Measurements from ENCODE around the gene SNX24. TPM values are rescaled to one million over a fixed set of nuclear protein-coding genes. Genes with fewer than 3 reads are reported as not detected.
"Not testable (repeated sequence)": the region's sequence is repeated elsewhere in the genome, so short reads cannot be mapped to it uniquely, and the experiment has no call there.

The SNX24 gene
- total and polyA plus RNA-seq, 4 donors, result 6.3 to 10.1 (median 9.1) TPM

DNA sequence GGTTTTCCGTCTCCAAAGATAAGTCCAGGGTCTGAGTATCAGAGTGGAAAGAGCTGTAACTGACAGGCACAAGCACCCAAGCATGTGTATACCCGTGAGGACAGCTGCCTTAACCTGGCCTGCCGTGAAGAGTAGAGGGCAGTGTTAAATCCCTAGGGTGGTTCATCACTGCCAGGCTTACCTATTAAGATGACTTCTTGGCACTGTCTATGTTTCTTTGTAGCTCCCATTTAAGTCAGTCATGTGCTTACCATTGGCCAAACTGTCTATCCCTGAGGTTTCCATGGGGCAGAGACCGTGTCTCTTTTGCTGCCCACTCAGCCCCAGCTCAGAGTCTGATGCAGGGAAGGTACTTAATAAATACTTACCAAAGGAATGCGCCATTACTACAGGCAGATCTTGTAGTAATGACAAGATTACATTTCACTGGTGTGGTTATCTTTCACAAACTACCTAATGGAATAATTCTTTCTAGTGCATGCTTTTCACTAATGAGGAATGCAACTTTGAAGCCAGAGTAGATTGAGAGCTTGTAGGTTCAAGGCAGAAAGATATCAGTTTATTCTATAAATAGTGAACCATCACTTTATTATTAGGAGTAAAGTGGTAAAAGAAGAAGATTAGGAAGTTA is 64.2 kb downstream of the SNX24 start:
- H3K27ac ChIP-seq (ENCODE audit: low read depth in 1 of 2, low read length in 2 of 2), result no peak overlapping the region
- no peak for DNase-seq (ENCODE audit: low spot score)
- H3K4me3 ChIP-seq (ENCODE audit: low read depth in 1 of 3, low read length in 3 of 3), result no peak overlapping the region
- no peaks in the 10 kb centered on the region for H3K27me3 ChIP-seq (ENCODE audit: control insufficient read depth in 4 of 4, insufficient read depth in 4 of 4, low read length in 3 of 4)
- no peaks in the 10 kb centered on the region for H3K4me1 ChIP-seq (ENCODE audit: control insufficient read depth in 4 of 4, insufficient read depth in 4 of 4, low read length in 3 of 4)
- H3K9me3 ChIP-seq (ENCODE audit: control insufficient read depth in 4 of 4, low read length in 3 of 4), result no peaks in the 10 kb centered on the region
- no peaks in the 10 kb centered on the region for H3K36me3 ChIP-seq (ENCODE audit: control insufficient read depth in 4 of 4, insufficient read depth in 3 of 4, low read depth in 1 of 4, low read length in 3 of 4)
- TF ChIP-seq, protein P1, sequence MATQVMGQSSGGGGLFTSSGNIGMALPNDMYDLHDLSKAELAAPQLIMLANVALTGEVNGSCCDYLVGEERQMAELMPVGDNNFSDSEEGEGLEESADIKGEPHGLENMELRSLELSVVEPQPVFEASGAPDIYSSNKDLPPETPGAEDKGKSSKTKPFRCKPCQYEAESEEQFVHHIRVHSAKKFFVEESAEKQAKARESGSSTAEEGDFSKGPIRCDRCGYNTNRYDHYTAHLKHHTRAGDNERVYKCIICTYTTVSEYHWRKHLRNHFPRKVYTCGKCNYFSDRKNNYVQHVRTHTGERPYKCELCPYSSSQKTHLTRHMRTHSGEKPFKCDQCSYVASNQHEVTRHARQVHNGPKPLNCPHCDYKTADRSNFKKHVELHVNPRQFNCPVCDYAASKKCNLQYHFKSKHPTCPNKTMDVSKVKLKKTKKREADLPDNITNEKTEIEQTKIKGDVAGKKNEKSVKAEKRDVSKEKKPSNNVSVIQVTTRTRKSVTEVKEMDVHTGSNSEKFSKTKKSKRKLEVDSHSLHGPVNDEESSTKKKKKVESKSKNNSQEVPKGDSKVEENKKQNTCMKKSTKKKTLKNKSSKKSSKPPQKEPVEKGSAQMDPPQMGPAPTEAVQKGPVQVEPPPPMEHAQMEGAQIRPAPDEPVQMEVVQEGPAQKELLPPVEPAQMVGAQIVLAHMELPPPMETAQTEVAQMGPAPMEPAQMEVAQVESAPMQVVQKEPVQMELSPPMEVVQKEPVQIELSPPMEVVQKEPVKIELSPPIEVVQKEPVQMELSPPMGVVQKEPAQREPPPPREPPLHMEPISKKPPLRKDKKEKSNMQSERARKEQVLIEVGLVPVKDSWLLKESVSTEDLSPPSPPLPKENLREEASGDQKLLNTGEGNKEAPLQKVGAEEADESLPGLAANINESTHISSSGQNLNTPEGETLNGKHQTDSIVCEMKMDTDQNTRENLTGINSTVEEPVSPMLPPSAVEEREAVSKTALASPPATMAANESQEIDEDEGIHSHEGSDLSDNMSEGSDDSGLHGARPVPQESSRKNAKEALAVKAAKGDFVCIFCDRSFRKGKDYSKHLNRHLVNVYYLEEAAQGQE (IDR thresholded peaks at IDR 0.05), result no peak
- TF ChIP-seq HNF4G (IDR thresholded peaks at IDR 0.05) (no peak), SP1 (IDR thresholded peaks at IDR 0.05) (no peak), FOXA1 (IDR thresholded peaks at IDR 0.05) (no peak), YY1 (IDR thresholded peaks at IDR 0.05) (no peak), FOXA2 (IDR thresholded peaks at IDR 0.05) (no peak), NR2F2 (IDR thresholded peaks at IDR 0.05) (no peak), RXRA (IDR thresholded peaks at IDR 0.05) (no peak), GABPA (IDR thresholded peaks at IDR 0.05 in 1 of 2, conservative IDR thresholded peaks at IDR 0.05 in 1 of 2) (no peak), JUND (IDR thresholded peaks at IDR 0.05) (no peak)
- TF ChIP-seq, protein P2, sequence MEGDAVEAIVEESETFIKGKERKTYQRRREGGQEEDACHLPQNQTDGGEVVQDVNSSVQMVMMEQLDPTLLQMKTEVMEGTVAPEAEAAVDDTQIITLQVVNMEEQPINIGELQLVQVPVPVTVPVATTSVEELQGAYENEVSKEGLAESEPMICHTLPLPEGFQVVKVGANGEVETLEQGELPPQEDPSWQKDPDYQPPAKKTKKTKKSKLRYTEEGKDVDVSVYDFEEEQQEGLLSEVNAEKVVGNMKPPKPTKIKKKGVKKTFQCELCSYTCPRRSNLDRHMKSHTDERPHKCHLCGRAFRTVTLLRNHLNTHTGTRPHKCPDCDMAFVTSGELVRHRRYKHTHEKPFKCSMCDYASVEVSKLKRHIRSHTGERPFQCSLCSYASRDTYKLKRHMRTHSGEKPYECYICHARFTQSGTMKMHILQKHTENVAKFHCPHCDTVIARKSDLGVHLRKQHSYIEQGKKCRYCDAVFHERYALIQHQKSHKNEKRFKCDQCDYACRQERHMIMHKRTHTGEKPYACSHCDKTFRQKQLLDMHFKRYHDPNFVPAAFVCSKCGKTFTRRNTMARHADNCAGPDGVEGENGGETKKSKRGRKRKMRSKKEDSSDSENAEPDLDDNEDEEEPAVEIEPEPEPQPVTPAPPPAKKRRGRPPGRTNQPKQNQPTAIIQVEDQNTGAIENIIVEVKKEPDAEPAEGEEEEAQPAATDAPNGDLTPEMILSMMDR (IDR thresholded peaks at IDR 0.05; ENCODE audit: low read depth, low read length, missing input control), result no peak
- TF ChIP-seq, protein P3, sequence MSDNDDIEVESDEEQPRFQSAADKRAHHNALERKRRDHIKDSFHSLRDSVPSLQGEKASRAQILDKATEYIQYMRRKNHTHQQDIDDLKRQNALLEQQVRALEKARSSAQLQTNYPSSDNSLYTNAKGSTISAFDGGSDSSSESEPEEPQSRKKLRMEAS (IDR thresholded peaks at IDR 0.05), result no peak
- TF ChIP-seq, protein P4, sequence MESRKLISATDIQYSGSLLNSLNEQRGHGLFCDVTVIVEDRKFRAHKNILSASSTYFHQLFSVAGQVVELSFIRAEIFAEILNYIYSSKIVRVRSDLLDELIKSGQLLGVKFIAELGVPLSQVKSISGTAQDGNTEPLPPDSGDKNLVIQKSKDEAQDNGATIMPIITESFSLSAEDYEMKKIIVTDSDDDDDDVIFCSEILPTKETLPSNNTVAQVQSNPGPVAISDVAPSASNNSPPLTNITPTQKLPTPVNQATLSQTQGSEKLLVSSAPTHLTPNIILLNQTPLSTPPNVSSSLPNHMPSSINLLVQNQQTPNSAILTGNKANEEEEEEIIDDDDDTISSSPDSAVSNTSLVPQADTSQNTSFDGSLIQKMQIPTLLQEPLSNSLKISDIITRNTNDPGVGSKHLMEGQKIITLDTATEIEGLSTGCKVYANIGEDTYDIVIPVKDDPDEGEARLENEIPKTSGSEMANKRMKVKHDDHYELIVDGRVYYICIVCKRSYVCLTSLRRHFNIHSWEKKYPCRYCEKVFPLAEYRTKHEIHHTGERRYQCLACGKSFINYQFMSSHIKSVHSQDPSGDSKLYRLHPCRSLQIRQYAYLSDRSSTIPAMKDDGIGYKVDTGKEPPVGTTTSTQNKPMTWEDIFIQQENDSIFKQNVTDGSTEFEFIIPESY (IDR thresholded peaks at IDR 0.05), result no peak
- H3K9ac ChIP-seq (ENCODE audit: low read depth in 1 of 2, low read length in 2 of 2), result no peak overlapping the region
- WGBS, result 96% methylated on average over 5 of the region's 5 CpGs

DNA sequence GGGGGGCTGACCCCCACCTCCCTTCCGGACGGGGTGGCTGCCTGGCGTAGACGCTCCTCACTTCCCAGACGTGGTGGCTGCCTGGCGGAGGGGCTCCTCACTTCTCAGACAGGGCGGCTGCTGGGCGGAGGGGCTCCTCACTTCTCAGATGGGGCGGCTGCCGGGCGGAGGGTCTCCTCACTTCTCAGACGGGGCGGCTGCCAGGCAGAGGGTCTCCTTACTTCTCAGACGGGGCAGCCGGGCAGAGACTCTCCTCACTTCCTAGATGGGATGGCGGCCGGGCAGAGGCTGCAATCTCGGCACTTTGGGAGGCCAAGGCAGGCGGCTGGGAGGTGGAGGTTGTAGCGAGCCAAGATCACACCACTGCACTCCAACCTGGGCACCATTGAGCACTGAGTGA is 68.0 kb downstream of the SNX24 start:
- H3K27ac ChIP-seq (ENCODE audit: low read depth in 1 of 2, low read length in 2 of 2); DNase-seq (ENCODE audit: low spot score); H3K4me3 ChIP-seq (ENCODE audit: low read depth in 1 of 3, low read length in 3 of 3); H3K27me3 ChIP-seq (ENCODE audit: control insufficient read depth in 4 of 4, insufficient read depth in 4 of 4, low read length in 3 of 4); H3K9ac ChIP-seq (ENCODE audit: low read depth in 1 of 2, low read length in 2 of 2); H3K36me3 ChIP-seq (ENCODE audit: control insufficient read depth in 4 of 4, insufficient read depth in 3 of 4, low read depth in 1 of 4, low read length in 3 of 4); H3K9me3 ChIP-seq (ENCODE audit: control insufficient read depth in 4 of 4, low read length in 3 of 4): not testable (repeated sequence)
- 96% methylated on average over 20 of the region's 20 CpGs for WGBS
- H3K4me1 ChIP-seq (ENCODE audit: control insufficient read depth in 4 of 4, insufficient read depth in 4 of 4, low read length in 3 of 4), result peaks cover 0 to 13% (median 3%) of the 10 kb centered on the region in 4 donors
